VCaP (cell line): ENCODE results near the gene ATN1.

Experiments
- H3K27ac ChIP-seq: fragments of 450-650 bp; 2 replicates; pipeline ENCODE4 v1.5.1; 2017
- CTCF ChIP-seq: fragments of 450-650 bp; conservative IDR thresholded peaks from 2 replicates; pipeline ENCODE4 v1.5.1; 2017; ENCODE audit warnings: mild to moderate bottlenecking, moderate library complexity

The ATN1 gene

DNA sequence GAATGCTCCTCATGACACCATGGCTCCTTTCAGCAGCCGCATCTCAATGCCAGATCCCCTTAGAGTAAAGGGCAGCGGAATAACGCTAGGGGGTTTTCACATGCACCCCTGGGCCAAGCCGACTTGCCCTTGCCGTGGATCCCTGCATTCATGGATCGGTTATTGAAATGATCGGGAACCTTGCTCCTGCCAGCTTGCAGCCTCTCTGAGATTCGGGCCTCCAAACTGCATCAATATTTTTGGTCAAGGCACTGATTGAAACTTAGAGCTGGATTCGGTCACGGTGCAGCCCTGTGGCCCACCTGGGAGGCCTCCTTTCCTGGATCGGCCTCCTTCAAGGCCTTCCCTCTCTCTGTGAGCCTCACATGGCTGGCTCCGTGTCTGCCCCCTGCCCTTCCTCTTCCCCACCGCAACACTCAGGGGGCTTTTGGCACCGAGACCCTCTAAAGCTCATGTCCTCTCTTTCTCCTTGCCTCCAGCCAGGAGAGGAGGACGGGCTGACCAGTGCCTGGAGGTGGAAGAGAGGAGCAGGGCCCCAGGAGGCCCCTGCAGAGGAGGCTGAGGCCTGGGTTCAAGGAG is 25.2 kb downstream of the ATN1 start:
- no peak for TF ChIP-seq CTCF
- H3K27ac ChIP-seq, result no peak overlapping the region

DNA sequence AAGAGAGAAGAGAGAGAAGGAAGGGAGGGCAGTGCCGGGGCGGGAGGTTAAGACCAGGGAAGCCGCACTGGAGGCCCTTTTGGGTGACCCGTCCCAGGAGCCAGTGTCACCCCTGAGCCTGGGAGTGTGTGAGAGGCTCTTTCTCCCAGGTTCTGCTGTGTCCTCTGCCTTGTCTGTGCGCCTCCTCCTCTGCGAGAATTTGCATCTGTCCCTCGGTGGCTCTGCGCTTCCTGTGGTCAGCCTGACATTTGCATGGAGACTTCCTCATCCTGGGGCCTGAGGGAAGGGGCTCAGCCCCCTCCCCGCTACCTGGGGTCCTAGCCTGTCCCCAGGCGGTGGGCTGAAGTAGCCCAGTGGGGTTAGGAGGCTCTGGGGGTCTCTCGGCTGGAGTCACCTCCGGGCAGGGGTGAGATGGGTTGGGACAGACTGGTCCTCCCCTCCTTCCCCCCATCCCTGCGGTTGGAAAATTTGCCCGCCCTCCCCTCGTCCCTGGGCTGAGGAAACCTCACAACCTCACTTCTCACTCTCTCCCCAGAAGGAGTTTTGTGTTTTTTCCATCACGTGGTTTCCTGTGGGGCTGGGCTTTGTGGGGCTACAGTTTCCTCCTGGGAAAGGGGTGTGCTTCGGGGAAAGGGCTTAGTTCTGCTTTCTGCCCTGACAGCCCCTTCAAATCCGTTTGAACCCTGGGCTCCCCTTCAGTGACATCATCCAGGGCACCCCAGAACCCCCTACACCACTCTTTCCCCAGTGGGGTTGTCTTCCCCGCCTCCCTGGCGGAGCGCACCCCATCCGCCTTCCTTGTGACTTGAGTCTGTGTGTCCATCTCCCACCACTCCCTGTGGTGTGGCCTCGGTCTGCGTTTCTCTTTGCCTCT is 25.9 kb downstream of the ATN1 start:
- TF ChIP-seq CTCF, result no peak
- no peak overlapping the region for H3K27ac ChIP-seq

GRCh38 chr12:6954316-6955107 is 26.8 kb downstream of the ATN1 start:
- H3K27ac ChIP-seq, result no peak overlapping the region
- TF ChIP-seq CTCF, result no peak

GRCh38 chr12:6955108-6956020 is 27.6 kb downstream of the ATN1 start:
- H3K27ac ChIP-seq, result no peak overlapping the region
- TF ChIP-seq CTCF, result no peak

- H3K27ac ChIP-seq, result no peak overlapping the region
- TF ChIP-seq CTCF, result no peak
Measured at GRCh38 chr12:6956021-6956727, 28.4 kb downstream of the ATN1 start.

DNA sequence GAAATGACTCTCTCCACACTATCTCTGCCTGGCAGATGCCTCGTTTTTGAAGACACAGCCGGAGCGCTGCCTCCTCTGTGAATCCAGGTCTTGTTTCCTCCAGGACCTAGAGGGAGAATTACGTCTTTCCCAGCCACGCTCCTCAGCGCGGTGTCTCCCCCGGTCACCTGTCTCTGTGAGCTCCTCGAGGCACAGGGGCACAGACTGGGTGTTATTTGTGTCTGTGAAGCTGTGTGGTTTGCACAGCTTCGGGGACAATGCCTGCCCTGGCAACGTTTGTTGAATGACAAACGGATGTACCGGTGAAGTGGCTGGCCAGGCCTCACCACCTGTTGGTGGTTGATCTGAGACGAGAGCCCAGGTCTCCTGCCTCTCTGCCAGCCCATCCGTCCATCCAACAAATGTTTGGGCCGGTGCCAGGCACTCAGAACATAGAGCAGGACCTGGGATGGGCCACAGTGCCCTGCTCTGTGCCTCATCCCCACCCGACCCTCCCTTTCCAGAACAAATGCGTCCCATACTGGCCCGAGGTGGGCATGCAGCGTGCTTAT is 29.5 kb downstream of the ATN1 start:
- no peak overlapping the region for H3K27ac ChIP-seq
- TF ChIP-seq CTCF, result no peak
